WTC11 (cell line): ENCODE data around the gene ATG5. TPM values are rescaled to one million over a fixed set of nuclear protein-coding genes. Genes with fewer than 3 reads are reported as not detected.

Experiments
- HMGA2 ChIP-seq: fragments of 250-450 bp; sonication (Bioruptor Pico); IDR thresholded peaks from 2 replicates; pipeline ENCODE4 v1.4.0; 2021; ENCODE audit warnings: mild to moderate bottlenecking, moderate library complexity
- NFATC4 ChIP-seq: fragments of 250-450 bp; sonication (Bioruptor Pico); IDR thresholded peaks from 2 replicates; pipeline ENCODE4 v1.9.0; 2021; ENCODE audit warnings: mild to moderate bottlenecking
- PRRX2 ChIP-seq: fragments of 250-450 bp; sonication (Bioruptor Pico); IDR thresholded peaks from 2 replicates; pipeline ENCODE4 v1.8.0; 2021; ENCODE audit warnings: mild to moderate bottlenecking
- SP1 ChIP-seq: sonication (generic); formaldehyde crosslinking; conservative IDR thresholded peaks from 2 replicates; pipeline ENCODE4 v1.8.1; 2022; ENCODE audit warnings: missing genetic modification reagents
- ZNF138 ChIP-seq: sonication (generic); formaldehyde crosslinking; conservative IDR thresholded peaks from 2 replicates; pipeline ENCODE4 v1.8.1; 2022; ENCODE audit warnings: mild to moderate bottlenecking, moderate library complexity, missing genetic modification reagents
- ZNF219 ChIP-seq: sonication (generic); formaldehyde crosslinking; IDR thresholded peaks from 2 replicates; pipeline ENCODE4 v1.8.0; 2023; ENCODE audit warnings: missing genetic modification reagents, mild to moderate bottlenecking, borderline replicate concordance
- ZNF263 ChIP-seq: sonication (generic); formaldehyde crosslinking; IDR thresholded peaks from 2 replicates; pipeline ENCODE4 v1.8.1; 2022; ENCODE audit warnings: low read depth, mild to moderate bottlenecking, moderate library complexity, missing genetic modification reagents
- ZNF416 ChIP-seq: fragments of 250-450 bp; sonication (Bioruptor Pico); IDR thresholded peaks from 2 replicates; pipeline ENCODE4 v1.9.0; 2021; ENCODE audit warnings: mild to moderate bottlenecking, inconsistent platforms
- total RNA-seq: library from RNA; stranded (reverse); gene quantifications from 3 replicates; pipeline ENCODE4 v1.2.3, GENCODE V29; 2021
- TF ChIP-seq, protein P1 (sequence below): fragments of 250-450 bp; sonication (Bioruptor Pico); IDR thresholded peaks from 2 replicates; pipeline ENCODE4 v1.9.0; 2021; ENCODE audit warnings: mild to moderate bottlenecking, borderline replicate concordance
- TF ChIP-seq, protein P2 (sequence below): fragments of 250-450 bp; sonication (Bioruptor Pico); IDR thresholded peaks from 2 replicates; pipeline ENCODE4 v1.9.0; 2021; ENCODE audit warnings: mild to moderate bottlenecking
- TF ChIP-seq, protein P3 (sequence below): sonication (generic); formaldehyde crosslinking; IDR thresholded peaks from 2 replicates; pipeline ENCODE4 v1.8.1; 2023; ENCODE audit warnings: mild to moderate bottlenecking, missing genetic modification reagents
- TF ChIP-seq, protein P4 (sequence below): fragments of 250-450 bp; sonication (Bioruptor Pico); conservative IDR thresholded peaks from 2 replicates; pipeline ENCODE4 v1.9.0; 2021; ENCODE audit warnings: mild to moderate bottlenecking
- TF ChIP-seq, protein P5 (sequence below): sonication (generic); formaldehyde crosslinking; IDR thresholded peaks from 2 replicates; pipeline ENCODE4 v1.8.1; 2022; ENCODE audit warnings: mild to moderate bottlenecking, moderate library complexity, missing genetic modification reagents
- TF ChIP-seq, protein P6 (sequence below): sonication (generic); formaldehyde crosslinking; conservative IDR thresholded peaks from 2 replicates; pipeline ENCODE4 v1.8.1; 2023; ENCODE audit warnings: mild to moderate bottlenecking, low read depth, missing genetic modification reagents, moderate library complexity
- TF ChIP-seq, protein P7 (sequence below): sonication (generic); formaldehyde crosslinking; IDR thresholded peaks from 2 replicates; pipeline ENCODE4 v1.8.1; 2022; ENCODE audit warnings: low read depth, mild to moderate bottlenecking, moderate library complexity, missing genetic modification reagents, borderline replicate concordance
- TF ChIP-seq, protein P8 (sequence below): fragments of 250-450 bp; sonication (Bioruptor Pico); IDR thresholded peaks from 2 replicates; pipeline ENCODE4 v2.1.2; 2022; ENCODE audit warnings: mild to moderate bottlenecking, moderate library complexity

Gene ATG5
- total RNA-seq, 1 experiment from 2014 or later, result 32.6 TPM

DNA sequence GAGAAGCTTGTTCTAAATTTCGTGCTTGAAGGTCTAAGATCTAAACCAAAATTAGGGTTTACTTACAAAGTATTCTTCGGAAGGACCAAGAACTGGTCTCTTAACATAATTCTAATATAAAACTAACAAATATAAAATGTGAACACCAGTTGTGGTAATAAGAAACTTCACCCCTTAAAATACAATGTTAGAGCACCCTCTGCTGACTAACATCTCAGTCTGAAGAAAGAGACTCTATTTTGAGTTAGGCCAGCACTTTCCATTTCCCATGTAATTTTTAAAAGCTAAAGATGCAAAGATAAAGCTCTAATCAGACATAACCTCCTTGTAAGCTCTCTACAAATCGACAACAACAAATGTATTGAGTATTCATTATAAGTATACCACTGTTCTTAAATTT lies 24.6 kb downstream of the ATG5 start (continued):
- TF ChIP-seq, protein P1, sequence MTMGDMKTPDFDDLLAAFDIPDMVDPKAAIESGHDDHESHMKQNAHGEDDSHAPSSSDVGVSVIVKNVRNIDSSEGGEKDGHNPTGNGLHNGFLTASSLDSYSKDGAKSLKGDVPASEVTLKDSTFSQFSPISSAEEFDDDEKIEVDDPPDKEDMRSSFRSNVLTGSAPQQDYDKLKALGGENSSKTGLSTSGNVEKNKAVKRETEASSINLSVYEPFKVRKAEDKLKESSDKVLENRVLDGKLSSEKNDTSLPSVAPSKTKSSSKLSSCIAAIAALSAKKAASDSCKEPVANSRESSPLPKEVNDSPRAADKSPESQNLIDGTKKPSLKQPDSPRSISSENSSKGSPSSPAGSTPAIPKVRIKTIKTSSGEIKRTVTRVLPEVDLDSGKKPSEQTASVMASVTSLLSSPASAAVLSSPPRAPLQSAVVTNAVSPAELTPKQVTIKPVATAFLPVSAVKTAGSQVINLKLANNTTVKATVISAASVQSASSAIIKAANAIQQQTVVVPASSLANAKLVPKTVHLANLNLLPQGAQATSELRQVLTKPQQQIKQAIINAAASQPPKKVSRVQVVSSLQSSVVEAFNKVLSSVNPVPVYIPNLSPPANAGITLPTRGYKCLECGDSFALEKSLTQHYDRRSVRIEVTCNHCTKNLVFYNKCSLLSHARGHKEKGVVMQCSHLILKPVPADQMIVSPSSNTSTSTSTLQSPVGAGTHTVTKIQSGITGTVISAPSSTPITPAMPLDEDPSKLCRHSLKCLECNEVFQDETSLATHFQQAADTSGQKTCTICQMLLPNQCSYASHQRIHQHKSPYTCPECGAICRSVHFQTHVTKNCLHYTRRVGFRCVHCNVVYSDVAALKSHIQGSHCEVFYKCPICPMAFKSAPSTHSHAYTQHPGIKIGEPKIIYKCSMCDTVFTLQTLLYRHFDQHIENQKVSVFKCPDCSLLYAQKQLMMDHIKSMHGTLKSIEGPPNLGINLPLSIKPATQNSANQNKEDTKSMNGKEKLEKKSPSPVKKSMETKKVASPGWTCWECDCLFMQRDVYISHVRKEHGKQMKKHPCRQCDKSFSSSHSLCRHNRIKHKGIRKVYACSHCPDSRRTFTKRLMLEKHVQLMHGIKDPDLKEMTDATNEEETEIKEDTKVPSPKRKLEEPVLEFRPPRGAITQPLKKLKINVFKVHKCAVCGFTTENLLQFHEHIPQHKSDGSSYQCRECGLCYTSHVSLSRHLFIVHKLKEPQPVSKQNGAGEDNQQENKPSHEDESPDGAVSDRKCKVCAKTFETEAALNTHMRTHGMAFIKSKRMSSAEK (CRISPR knock-in tag), result no peak
- TF ChIP-seq ZNF219 (CRISPR knock-in tag), result no peak
- TF ChIP-seq, protein P2, sequence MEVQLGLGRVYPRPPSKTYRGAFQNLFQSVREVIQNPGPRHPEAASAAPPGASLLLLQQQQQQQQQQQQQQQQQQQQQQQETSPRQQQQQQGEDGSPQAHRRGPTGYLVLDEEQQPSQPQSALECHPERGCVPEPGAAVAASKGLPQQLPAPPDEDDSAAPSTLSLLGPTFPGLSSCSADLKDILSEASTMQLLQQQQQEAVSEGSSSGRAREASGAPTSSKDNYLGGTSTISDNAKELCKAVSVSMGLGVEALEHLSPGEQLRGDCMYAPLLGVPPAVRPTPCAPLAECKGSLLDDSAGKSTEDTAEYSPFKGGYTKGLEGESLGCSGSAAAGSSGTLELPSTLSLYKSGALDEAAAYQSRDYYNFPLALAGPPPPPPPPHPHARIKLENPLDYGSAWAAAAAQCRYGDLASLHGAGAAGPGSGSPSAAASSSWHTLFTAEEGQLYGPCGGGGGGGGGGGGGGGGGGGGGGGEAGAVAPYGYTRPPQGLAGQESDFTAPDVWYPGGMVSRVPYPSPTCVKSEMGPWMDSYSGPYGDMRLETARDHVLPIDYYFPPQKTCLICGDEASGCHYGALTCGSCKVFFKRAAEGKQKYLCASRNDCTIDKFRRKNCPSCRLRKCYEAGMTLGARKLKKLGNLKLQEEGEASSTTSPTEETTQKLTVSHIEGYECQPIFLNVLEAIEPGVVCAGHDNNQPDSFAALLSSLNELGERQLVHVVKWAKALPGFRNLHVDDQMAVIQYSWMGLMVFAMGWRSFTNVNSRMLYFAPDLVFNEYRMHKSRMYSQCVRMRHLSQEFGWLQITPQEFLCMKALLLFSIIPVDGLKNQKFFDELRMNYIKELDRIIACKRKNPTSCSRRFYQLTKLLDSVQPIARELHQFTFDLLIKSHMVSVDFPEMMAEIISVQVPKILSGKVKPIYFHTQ, result no peak
- TF ChIP-seq, protein P3, sequence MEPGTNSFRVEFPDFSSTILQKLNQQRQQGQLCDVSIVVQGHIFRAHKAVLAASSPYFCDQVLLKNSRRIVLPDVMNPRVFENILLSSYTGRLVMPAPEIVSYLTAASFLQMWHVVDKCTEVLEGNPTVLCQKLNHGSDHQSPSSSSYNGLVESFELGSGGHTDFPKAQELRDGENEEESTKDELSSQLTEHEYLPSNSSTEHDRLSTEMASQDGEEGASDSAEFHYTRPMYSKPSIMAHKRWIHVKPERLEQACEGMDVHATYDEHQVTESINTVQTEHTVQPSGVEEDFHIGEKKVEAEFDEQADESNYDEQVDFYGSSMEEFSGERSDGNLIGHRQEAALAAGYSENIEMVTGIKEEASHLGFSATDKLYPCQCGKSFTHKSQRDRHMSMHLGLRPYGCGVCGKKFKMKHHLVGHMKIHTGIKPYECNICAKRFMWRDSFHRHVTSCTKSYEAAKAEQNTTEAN (CRISPR knock-in tag), result no peak
- TF ChIP-seq PRRX2 (CRISPR knock-in tag), result no peak
- TF ChIP-seq ZNF416, result no peak
- TF ChIP-seq, protein P4, sequence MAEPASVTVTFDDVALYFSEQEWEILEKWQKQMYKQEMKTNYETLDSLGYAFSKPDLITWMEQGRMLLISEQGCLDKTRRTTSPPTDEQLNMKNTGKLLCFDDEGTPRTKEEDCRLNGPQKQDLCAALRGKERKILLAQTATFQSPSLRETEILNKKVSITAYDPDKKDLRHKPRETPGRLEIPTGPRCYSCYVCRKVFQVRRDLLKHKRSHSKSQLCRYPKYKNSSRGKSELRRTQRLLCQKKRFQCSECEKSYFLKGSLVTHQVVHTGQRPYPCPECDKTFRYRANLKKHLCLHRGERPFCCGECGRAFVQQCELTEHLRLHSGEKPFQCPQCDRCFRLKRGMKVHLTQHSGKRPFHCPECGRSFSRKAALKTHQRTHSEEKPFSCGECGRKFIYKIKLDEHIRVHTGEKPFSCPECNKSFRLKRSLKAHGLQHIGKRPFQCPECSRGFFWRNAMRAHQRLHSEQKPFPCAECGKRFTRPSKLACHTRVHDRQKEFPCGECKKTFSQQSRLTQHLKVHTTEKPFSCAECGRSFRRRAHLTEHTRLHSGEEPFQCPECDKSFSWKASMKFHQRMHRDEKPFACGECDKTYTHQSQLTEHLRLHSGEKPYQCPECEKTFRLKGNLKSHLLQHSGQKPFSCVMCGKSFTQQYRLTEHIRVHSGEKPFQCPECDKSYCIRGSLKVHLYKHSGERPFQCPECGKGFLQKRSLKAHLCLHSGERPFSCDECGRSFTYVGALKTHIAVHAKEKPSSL (CRISPR knock-in tag), result no peak
- TF ChIP-seq NFATC4 (CRISPR knock-in tag), result no peak
- TF ChIP-seq, protein P5, sequence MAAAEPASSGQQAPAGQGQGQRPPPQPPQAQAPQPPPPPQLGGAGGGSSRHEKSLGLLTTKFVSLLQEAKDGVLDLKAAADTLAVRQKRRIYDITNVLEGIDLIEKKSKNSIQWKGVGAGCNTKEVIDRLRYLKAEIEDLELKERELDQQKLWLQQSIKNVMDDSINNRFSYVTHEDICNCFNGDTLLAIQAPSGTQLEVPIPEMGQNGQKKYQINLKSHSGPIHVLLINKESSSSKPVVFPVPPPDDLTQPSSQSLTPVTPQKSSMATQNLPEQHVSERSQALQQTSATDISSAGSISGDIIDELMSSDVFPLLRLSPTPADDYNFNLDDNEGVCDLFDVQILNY (CRISPR knock-in tag), result no peak
- no peak for TF ChIP-seq SP1
- TF ChIP-seq, protein P6, sequence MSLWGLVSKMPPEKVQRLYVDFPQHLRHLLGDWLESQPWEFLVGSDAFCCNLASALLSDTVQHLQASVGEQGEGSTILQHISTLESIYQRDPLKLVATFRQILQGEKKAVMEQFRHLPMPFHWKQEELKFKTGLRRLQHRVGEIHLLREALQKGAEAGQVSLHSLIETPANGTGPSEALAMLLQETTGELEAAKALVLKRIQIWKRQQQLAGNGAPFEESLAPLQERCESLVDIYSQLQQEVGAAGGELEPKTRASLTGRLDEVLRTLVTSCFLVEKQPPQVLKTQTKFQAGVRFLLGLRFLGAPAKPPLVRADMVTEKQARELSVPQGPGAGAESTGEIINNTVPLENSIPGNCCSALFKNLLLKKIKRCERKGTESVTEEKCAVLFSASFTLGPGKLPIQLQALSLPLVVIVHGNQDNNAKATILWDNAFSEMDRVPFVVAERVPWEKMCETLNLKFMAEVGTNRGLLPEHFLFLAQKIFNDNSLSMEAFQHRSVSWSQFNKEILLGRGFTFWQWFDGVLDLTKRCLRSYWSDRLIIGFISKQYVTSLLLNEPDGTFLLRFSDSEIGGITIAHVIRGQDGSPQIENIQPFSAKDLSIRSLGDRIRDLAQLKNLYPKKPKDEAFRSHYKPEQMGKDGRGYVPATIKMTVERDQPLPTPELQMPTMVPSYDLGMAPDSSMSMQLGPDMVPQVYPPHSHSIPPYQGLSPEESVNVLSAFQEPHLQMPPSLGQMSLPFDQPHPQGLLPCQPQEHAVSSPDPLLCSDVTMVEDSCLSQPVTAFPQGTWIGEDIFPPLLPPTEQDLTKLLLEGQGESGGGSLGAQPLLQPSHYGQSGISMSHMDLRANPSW (CRISPR knock-in tag), result no peak
- no peak for TF ChIP-seq HMGA2 (CRISPR knock-in tag)
- TF ChIP-seq, protein P7, sequence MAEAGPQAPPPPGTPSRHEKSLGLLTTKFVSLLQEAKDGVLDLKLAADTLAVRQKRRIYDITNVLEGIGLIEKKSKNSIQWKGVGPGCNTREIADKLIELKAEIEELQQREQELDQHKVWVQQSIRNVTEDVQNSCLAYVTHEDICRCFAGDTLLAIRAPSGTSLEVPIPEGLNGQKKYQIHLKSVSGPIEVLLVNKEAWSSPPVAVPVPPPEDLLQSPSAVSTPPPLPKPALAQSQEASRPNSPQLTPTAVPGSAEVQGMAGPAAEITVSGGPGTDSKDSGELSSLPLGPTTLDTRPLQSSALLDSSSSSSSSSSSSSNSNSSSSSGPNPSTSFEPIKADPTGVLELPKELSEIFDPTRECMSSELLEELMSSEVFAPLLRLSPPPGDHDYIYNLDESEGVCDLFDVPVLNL (CRISPR knock-in tag), result no peak
- TF ChIP-seq, protein P8, sequence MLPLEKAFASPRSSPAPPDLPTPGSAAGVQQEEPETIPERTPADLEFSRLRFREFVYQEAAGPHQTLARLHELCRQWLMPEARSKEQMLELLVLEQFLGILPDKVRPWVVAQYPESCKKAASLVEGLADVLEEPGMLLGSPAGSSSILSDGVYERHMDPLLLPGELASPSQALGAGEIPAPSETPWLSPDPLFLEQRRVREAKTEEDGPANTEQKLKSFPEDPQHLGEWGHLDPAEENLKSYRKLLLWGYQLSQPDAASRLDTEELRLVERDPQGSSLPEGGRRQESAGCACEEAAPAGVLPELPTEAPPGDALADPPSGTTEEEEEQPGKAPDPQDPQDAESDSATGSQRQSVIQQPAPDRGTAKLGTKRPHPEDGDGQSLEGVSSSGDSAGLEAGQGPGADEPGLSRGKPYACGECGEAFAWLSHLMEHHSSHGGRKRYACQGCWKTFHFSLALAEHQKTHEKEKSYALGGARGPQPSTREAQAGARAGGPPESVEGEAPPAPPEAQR (CRISPR knock-in tag), result no peak
- no peak for TF ChIP-seq ZNF138
- TF ChIP-seq ZNF263 (CRISPR knock-in tag), result no peak
